GM12801 (cell line): ENCODE results near the gene OR10H2.

ENCODE experiments used
- TF ChIP-seq, protein P1 (sequence below): IDR thresholded peaks from one replicate; pipeline ENCODE4 v1.5.1; 2011; ENCODE audit warnings: control low read depth; ENCODE audit not compliant: insufficient read length; ENCODE audit errors: extremely low read depth

Gene OR10H2, protein sequence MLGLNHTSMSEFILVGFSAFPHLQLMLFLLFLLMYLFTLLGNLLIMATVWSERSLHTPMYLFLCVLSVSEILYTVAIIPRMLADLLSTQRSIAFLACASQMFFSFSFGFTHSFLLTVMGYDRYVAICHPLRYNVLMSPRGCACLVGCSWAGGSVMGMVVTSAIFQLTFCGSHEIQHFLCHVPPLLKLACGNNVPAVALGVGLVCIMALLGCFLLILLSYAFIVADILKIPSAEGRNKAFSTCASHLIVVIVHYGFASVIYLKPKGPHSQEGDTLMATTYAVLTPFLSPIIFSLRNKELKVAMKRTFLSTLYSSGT

DNA sequence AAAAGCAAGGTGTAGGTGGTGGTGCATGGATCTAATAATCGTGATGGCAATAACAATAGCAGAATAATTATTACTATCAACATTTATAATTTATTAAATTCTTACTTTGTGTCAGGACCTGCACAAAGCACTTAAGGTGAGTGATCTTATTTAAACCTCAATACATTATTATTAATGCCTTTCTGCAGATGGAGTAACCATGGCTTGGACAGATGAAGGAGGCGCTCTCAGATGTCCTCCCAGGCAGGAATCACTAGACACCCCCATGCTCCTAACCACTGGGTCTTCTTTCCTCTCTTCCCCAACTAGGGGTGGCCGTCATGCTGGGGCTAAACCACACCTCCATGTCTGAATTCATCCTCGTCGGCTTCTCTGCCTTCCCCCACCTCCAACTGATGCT is at the start of gene OR10H2:
TSS of gene OR10H2 (plus strand) at position 301 of the 400 bp plus-strand sequence. CDS start at position 321, 20 bp downstream.
- TF ChIP-seq, protein P1, sequence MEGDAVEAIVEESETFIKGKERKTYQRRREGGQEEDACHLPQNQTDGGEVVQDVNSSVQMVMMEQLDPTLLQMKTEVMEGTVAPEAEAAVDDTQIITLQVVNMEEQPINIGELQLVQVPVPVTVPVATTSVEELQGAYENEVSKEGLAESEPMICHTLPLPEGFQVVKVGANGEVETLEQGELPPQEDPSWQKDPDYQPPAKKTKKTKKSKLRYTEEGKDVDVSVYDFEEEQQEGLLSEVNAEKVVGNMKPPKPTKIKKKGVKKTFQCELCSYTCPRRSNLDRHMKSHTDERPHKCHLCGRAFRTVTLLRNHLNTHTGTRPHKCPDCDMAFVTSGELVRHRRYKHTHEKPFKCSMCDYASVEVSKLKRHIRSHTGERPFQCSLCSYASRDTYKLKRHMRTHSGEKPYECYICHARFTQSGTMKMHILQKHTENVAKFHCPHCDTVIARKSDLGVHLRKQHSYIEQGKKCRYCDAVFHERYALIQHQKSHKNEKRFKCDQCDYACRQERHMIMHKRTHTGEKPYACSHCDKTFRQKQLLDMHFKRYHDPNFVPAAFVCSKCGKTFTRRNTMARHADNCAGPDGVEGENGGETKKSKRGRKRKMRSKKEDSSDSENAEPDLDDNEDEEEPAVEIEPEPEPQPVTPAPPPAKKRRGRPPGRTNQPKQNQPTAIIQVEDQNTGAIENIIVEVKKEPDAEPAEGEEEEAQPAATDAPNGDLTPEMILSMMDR, result no peak

DNA sequence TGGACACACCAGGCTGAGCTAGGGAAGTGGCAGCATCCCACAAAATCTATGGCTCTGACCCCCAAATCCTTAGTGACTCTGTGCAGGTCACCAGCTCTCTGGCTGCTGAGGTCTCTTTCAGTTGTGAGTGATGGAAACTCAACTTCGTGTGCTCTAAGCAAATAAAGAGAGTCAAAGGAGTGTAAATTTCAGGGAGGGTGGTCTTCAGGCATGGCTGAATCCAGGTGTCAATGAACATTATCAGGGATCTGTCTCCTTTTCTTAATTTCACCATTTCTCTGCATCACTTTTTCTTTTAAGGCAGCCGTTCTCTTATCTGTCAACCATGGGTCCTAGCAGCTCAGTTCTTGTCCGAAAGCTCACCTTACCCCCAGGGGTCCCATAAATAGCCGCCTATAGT is 48.7 kb upstream of the OR10H2 start:
- TF ChIP-seq, protein P1, result no peak

DNA sequence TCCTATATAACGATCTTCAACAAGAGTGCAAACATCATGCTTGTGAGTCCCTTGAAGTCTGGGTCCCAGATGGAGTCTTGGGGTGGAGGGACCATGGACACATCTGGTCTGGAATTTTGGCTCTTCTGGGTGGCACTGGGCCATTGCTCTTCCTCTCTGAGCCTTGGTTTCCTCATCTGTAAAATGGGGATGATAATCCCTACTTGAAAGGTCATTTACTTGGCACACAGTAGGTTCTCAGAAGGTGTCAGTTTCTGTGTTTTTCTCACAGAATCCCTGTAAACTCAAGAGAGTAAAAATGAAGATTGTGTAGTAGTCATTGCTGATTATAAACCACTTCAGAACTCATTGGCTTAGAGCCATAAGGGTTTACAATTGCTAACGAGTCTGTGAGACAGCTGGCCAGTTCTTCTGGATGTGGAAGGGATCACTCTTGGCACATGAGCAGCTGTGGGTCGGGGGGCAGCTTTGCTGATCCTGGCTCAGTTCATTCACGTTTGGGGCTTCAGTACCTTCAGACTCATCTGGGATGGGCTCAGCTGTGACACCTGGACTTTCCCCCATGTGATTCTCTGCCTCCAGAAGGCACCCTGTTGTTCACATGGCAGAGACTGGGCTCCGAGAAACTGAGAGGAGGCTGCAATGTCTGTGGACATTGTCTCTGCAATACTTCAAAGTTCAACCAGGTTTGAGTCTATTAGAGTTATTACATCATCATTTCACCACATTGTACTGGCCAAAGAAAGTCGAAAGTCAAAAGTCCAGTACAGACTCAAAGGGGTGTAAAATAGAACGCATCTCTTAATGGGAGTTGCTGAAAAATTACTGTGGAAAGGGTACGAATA is 47.1 kb upstream of the OR10H2 start:
- TF ChIP-seq, protein P1, result no peak

DNA sequence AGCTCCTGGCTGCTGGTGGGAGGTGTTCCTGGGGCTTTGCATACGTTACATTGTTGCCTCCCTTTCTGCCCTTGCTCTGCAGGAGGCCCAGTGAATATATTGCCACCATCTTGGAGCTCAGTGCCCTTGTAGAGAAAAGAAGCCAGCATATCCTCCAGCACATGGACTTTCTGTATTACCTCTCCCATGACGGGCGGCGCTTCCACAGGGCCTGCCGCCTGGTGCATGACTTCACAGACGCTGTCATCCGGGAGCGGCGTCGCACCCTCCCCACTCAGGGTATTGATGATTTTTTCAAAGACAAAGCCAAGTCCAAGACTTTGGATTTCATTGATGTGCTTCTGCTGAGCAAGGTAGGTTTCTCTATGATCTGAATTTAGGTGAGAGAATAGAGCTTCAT is 44.4 kb upstream of the OR10H2 start:
- TF ChIP-seq, protein P1, result no peak

DNA sequence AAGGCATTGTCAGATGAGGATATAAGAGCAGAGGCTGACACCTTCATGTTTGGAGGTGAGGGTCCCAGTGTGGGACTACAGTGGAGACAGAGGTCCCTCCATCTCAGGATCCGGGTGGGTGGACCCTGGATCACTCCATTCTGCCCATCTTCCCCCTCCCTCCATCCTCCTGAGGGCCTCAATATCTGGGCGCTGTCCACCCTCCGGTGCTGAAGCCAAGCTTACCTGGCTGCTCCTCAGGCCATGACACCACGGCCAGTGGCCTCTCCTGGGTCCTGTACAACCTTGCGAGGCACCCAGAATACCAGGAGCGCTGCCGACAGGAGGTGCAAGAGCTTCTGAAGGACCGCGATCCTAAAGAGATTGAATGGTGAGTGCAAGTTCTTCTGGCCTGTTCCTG is 43.0 kb upstream of the OR10H2 start:
- TF ChIP-seq, protein P1, result no peak

DNA sequence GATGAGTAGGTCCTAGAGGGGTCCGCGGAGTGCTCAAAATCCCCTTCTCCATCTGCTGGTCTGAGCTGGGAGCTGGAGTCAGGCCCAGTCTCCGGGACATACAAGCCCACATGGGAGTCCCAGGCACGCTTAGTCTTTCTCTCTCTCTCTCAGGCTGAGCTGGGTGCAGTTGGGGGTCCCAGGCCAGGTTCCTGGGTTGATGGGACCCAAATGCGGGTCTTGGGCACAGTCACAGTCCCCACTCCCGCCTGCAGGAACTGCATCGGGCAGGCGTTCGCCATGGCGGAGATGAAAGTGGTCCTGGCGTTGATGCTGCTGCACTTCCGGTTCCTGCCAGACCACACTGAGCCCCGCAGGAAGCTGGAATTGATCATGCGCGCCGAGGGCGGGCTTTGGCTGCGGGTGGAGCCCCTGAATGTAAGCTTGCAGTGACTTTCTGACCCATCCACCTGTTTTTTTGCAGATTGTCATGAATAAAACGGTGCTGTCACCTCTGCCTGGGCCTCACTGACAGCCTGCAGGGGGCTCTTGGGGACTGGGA is 31.1 kb upstream of the OR10H2 start:
- TF ChIP-seq, protein P1, result no peak
